ENCODE data around the gene PEX14.

PEX14 gene

GRCh38 chr1:10484521-10484920 lies 9.8 kb downstream of the PEX14 start:
- no peaks in the 10 kb centered on the region for H3K36me3 ChIP-seq (ENCODE audit: insufficient read depth, low read length)
- TF ChIP-seq EZH2 (IDR thresholded peaks at IDR 0.05; ENCODE audit: borderline replicate concordance, low read length) (no peak), CTCF (IDR thresholded peaks at IDR 0.05; ENCODE audit: low read length) (no peak)
- no peak overlapping the region for H3K9ac ChIP-seq (ENCODE audit: low read length)
- H3K4me2 ChIP-seq (ENCODE audit: low read length): no peak overlapping the region
- H2AFZ ChIP-seq (ENCODE audit: low read length): no peak overlapping the region
- no peaks in the 10 kb centered on the region for H3F3A ChIP-seq (ENCODE audit: insufficient read depth, low read length)
- H3K9me2 ChIP-seq (ENCODE audit: low read depth, low read length): no peaks in the 10 kb centered on the region
- H3K4me3 ChIP-seq (ENCODE audit: low read depth, low read length, poor library complexity, severe bottlenecking): no peak overlapping the region
- H3K9me3 ChIP-seq (ENCODE audit: low read length): no peaks in the 10 kb centered on the region
- H3K4me1 ChIP-seq (ENCODE audit: insufficient read depth, low read length, severe bottlenecking): no peaks in the 10 kb centered on the region
- peaks cover 27% of the 10 kb centered on the region for H3K79me2 ChIP-seq (ENCODE audit: insufficient read depth, low read length)
- no peaks in the 10 kb centered on the region for H4K20me1 ChIP-seq (ENCODE audit: insufficient read depth, low read length)
- H3K27me3 ChIP-seq (ENCODE audit: insufficient read depth, low read length): no peaks in the 10 kb centered on the region
- H3K27ac ChIP-seq (ENCODE audit: low read depth, low read length, poor library complexity, severe bottlenecking): no peak overlapping the region

- Histone ChIP-seq H3K4me2 (ENCODE audit: low read length) (no peak overlapping the region), H3K4me3 (ENCODE audit: low read depth, low read length, poor library complexity, severe bottlenecking) (no peak overlapping the region), H3K79me2 (ENCODE audit: insufficient read depth, low read length) (peaks cover 14% of the 10 kb centered on the region), H2AFZ (ENCODE audit: low read length) (no peak overlapping the region), H3K36me3 (ENCODE audit: insufficient read depth, low read length) (no peaks in the 10 kb centered on the region), H3K9me2 (ENCODE audit: low read depth, low read length) (no peaks in the 10 kb centered on the region), H3K9ac (ENCODE audit: low read length) (no peak overlapping the region), H3K9me3 (ENCODE audit: low read length) (no peaks in the 10 kb centered on the region), H3F3A (ENCODE audit: insufficient read depth, low read length) (no peaks in the 10 kb centered on the region), H3K27me3 (ENCODE audit: insufficient read depth, low read length) (no peaks in the 10 kb centered on the region), H4K20me1 (ENCODE audit: insufficient read depth, low read length) (no peaks in the 10 kb centered on the region), H3K27ac (ENCODE audit: low read depth, low read length, poor library complexity, severe bottlenecking) (no peak overlapping the region), H3K4me1 (ENCODE audit: insufficient read depth, low read length, severe bottlenecking) (peaks cover 3% of the 10 kb centered on the region)
- no peak for TF ChIP-seq EZH2 (IDR thresholded peaks at IDR 0.05; ENCODE audit: borderline replicate concordance, low read length)
- TF ChIP-seq CTCF (IDR thresholded peaks at IDR 0.05; ENCODE audit: low read length): no peak
These were observed 14.7 kb downstream of the PEX14 start for GRCh38 chr1:10489291-10490055.

DNA sequence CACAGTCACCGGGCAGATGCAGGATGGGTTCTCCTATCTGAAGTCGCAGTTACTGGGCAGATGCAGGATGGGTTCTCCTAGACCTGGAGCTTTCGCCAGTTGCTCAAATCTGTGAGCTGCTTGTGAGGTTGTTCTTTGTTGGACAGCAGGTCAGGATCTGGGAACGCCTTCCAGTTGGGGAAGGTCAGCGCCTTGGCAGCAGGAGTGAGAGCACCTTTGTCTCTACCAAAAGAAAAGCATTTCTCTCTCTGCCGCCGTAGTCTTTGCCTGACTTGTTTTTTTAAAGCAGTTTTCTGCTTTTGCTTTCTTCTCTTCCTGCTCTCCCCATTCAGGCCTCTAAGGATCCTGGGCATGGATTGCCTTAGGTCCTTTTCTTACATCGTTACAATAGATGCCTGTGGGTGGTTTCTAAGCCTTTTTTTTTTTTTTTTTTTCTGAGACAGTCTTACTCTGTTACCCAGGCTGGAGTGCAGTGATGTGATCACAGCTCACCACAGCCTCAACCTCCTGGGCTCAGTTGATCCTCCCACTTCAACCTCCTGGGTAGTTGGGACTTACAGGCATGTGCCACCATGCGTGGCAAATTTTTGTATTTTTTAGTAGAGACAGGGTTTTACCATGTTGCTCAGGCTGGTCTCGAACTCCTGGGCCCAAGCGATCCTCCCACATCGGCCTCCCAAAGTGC lies 15.7 kb downstream of the PEX14 start:
- H3K27ac ChIP-seq (ENCODE audit: low read depth, low read length, poor library complexity, severe bottlenecking): no peak overlapping the region
- no peak overlapping the region for H3K9ac ChIP-seq (ENCODE audit: low read length)
- H3K9me3 ChIP-seq (ENCODE audit: low read length): no peaks in the 10 kb centered on the region
- H3F3A ChIP-seq (ENCODE audit: insufficient read depth, low read length): no peaks in the 10 kb centered on the region
- H3K9me2 ChIP-seq (ENCODE audit: low read depth, low read length): no peaks in the 10 kb centered on the region
- H3K36me3 ChIP-seq (ENCODE audit: insufficient read depth, low read length): peaks cover under 1% of the 10 kb centered on the region; the same call in 1 of the 2 replicates
- H3K4me1 ChIP-seq (ENCODE audit: insufficient read depth, low read length, severe bottlenecking): peaks cover 12% of the 10 kb centered on the region
- peaks cover 5% of the 10 kb centered on the region for H3K79me2 ChIP-seq (ENCODE audit: insufficient read depth, low read length)
- H4K20me1 ChIP-seq (ENCODE audit: insufficient read depth, low read length): no peaks in the 10 kb centered on the region
- no peak overlapping the region for H3K4me2 ChIP-seq (ENCODE audit: low read length)
- no peak overlapping the region for H2AFZ ChIP-seq (ENCODE audit: low read length)
- H3K4me3 ChIP-seq (ENCODE audit: low read depth, low read length, poor library complexity, severe bottlenecking): no peak overlapping the region
- no peaks in the 10 kb centered on the region for H3K27me3 ChIP-seq (ENCODE audit: insufficient read depth, low read length)
- no peak for TF ChIP-seq CTCF (IDR thresholded peaks at IDR 0.05; ENCODE audit: low read length)
- TF ChIP-seq EZH2 (IDR thresholded peaks at IDR 0.05; ENCODE audit: borderline replicate concordance, low read length): no peak
